HTERT RPE-1 (cell line): ENCODE data around the gene TUBB8B.
"Not testable (repeated sequence)": the region's sequence is repeated elsewhere in the genome, so short reads cannot be mapped to it uniquely, and the experiment has no call there.

Experiments used
- in situ Hi-C: fragments of 300-500 bp; cut with MboI; formaldehyde crosslinking; loops from 4 replicates; pipeline ENCODE4 v1.14.3; 2020; ENCODE audit warnings: low sequenced_read_pairs

The TUBB8B gene

GRCh38 chr18:13177-13576 lies 36.2 kb downstream of the TUBB8B start:
- in situ Hi-C loops: not testable (repeated sequence)

- in situ Hi-C loops: not testable (repeated sequence)
These were observed 36.6 kb downstream of the TUBB8B start for GRCh38 chr18:12773-13172.

- in situ Hi-C loops: not testable (repeated sequence)
These were observed 37.8 kb downstream of the TUBB8B start for GRCh38 chr18:11383-12274.

- in situ Hi-C loops: not testable (repeated sequence)
These were observed 38.7 kb downstream of the TUBB8B start for GRCh38 chr18:10624-11184.

GRCh38 chr18:9937-10336 lies 39.5 kb downstream of the TUBB8B start:
- in situ Hi-C loops: not testable (repeated sequence)
